CD4-positive, alpha-beta T cell treated with Interleukin-10 for 1 hour (primary cell): ENCODE measurements around the gene SLC7A5.
"Not testable (repeated sequence)": the region's sequence is repeated elsewhere in the genome, so short reads cannot be mapped to it uniquely, and the experiment has no call there.

Experiments
- DNase-seq: peaks from one replicate; pipeline ENCODE4 v3.0.0-alpha.2; 2020

The SLC7A5 gene

GRCh38 chr16:87887931-87888330 is 18.6 kb upstream of the SLC7A5 start:
- not testable (repeated sequence) for DNase-seq

- not testable (repeated sequence) for DNase-seq
Observed at GRCh38 chr16:87885371-87885967, 16.2 kb upstream of the SLC7A5 start.

- no peak for DNase-seq
Observed at GRCh38 chr16:87882436-87883019, 13.2 kb upstream of the SLC7A5 start.

GRCh38 chr16:87881324-87882200 is 12.3 kb upstream of the SLC7A5 start:
- DNase-seq: no peak

GRCh38 chr16:87880117-87880696 is 10.9 kb upstream of the SLC7A5 start:
- no peak for DNase-seq

- not testable (repeated sequence) for DNase-seq
Observed at GRCh38 chr16:87879411-87880013, 10.2 kb upstream of the SLC7A5 start.

- no peak for DNase-seq
Observed at GRCh38 chr16:87878704-87879103, 9.4 kb upstream of the SLC7A5 start.

GRCh38 chr16:87877942-87878507 is 8.7 kb upstream of the SLC7A5 start:
- no peak for DNase-seq

GRCh38 chr16:87874639-87875427 is 5.5 kb upstream of the SLC7A5 start:
- DNase-seq: no peak

GRCh38 chr16:87870418-87871291 is 1.3 kb upstream of the SLC7A5 start:
- DNase-seq: not testable (repeated sequence)

- DNase-seq: not testable (repeated sequence)
Observed at GRCh38 chr16:87869879-87870417, 641 bp upstream of the SLC7A5 start.

GRCh38 chr16:87868254-87869029 is 865 bp downstream of the SLC7A5 start:
- peak; percentile 76 for DNase-seq

- peak; percentile 76 for DNase-seq
Observed at GRCh38 chr16:87865902-87866555, 3.3 kb downstream of the SLC7A5 start.

- no peak for DNase-seq
Observed at GRCh38 chr16:87864331-87864989, 4.8 kb downstream of the SLC7A5 start.

GRCh38 chr16:87863327-87863635 is 6.0 kb downstream of the SLC7A5 start:
- not testable (repeated sequence) for DNase-seq

- DNase-seq: not testable (repeated sequence)
Observed at GRCh38 chr16:87862597-87863326, 6.5 kb downstream of the SLC7A5 start.

GRCh38 chr16:87861300-87862099 is 7.8 kb downstream of the SLC7A5 start:
- not testable (repeated sequence) for DNase-seq
